NCI-H2029 (cell line): ENCODE data around the gene SLC66A3.

Source experiments
- DNase-seq: peaks from one replicate; lab custom pipeline; 2025; lab: John Stamatoyannopoulos, UW

SLC66A3 gene

DNA sequence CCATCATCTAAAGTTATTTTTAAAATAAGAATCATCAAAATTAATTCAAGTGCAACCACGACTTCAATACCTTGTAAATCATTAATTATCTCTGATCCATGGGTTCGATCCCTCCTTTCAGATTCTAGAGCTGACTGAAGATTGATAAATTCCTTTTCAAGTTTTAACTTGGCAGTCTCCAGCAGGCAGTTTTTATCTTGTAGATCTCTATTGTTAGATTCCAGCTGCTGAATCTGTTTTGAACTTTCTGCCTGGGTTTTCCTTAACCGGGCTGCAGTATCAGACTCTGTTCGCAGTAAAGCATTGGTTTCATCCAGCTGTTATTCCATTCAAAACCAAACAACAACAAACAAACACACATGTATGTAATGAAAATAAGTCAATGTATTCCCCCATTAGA is 59.5 kb downstream of the SLC66A3 start:
- no peak for DNase-seq

DNA sequence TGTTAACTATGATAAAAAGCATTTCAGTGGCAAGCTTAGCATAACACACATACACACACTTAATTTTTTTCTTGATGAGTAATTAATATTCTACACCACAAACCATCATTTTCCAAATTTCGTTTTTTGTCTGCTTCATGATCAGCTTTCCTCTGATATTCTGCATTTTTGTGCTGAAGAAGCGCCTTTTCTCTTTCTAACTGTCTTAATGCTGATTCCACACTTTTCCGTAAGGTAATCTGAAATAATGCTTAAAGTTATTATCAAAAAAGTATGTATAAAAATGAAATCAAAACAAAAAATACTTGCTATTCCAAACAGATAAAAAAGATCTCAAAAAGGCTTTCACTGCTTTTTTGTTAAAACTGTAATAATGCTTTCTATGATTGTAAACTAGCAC is 60.1 kb downstream of the SLC66A3 start:
- DNase-seq, result no peak

DNA sequence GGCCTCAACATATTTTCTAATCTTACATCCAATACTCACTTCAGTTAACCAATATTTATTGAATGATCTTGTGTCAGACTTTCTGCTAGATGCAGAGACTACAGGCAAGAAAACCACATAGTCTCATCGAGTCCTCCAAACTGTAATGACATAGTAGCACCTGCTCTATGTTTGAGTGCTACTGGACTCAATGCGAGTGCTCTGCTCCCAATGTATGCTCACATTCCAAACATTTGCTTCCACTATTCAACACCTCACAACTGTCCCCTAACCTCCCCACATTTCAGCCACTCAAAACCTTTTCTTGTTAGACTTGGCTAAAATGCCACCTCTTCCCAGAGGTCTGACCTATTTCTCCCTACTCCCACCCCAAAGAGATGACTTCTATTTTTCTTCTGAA is 65.2 kb downstream of the SLC66A3 start:
- no peak for DNase-seq

DNA sequence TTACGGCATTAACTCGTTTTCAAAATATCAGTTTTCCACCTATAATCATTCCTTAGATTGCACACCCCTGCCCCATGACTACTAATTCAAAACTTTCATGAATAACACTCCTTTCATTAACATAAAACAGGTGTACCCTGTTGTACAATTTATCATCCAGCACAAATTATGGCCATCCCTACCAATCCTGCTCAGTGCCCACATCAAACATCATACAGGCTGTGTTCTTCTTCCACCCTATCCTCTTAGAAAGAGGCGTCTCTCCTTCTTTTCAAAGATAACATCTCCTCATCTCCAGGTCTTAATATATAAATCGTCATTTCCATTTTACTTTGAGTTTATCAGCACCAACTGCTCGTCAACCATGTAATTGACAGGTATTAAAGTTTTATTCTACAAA is 67.6 kb downstream of the SLC66A3 start:
- DNase-seq, result no peak

DNA sequence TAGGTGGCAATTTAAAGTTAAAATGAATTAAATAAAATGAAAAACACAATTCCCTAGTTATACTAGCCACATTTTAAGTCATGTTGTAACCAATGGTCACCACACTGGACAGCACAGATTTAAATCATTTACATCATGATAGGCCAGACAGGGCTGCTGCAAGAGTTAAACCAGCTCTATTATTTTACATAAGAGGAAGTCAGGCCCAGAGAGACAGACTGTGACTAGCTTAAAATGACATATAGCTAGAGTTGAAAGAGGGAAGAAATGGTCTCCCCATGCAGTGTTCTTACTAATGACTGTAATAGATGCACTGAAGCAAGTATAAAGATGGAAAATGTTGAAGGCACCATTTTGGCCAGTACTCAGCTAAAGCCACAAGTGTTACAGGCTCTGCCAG is 69.6 kb downstream of the SLC66A3 start:
- no peak for DNase-seq

DNA sequence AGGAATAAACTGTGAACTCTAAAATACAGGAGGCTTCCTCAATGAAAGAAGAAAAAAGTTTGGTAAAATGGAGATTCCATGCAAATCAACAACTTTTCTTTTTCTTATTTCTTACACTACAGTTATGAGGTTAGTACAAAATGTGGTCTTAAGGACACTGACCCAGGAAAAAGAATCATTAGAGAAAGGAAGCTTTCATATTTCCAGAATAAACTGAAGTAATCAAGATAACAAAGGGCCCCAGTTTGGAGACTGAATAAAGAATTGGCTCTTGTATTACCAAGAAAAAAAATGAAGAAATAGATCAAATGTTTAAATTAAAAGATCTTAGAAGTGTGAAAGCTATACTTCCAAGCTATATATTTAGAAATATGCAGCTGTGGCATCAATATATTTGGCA is 72.3 kb downstream of the SLC66A3 start:
- DNase-seq, result no peak
